BJ (cell line): ENCODE measurements around the gene LIG1. TPM values are rescaled to one million over a fixed set of nuclear protein-coding genes. Genes with fewer than 3 reads are reported as not detected.

Source experiments
- CTCF ChIA-PET: fragments of 350-600 bp; formaldehyde crosslinking; extraction: SDS; loops from one replicate; lab custom pipeline; 2021; ENCODE audit warnings: antibody characterized with exemption, inconsistent platforms; lab: Yijun Ruan, JAX
- POLR2A ChIA-PET: fragments of 300-600 bp; sonication (Branson Sonifier 250); formaldehyde crosslinking; extraction: SDS; loops from one replicate; lab custom pipeline; 2021; ENCODE audit warnings: antibody characterized with exemption; lab: Charles Lee
- DNase-seq: peaks from one replicate; pipeline ENCODE4 v3.0.0-alpha.2; 2011; ENCODE audit warnings: low read depth
- H3K27me3 ChIP-seq: 2 replicates; pipeline ENCODE4 v1.6.0; 2011; ENCODE audit warnings: low read length; ENCODE audit not compliant: control insufficient read depth, insufficient read depth
- H3K36me3 ChIP-seq: 2 replicates; pipeline ENCODE4 v1.5.1; 2011; ENCODE audit warnings: low read length; ENCODE audit not compliant: control insufficient read depth, insufficient read depth
- H3K4me3 ChIP-seq: 2 replicates; pipeline ENCODE4 v1.5.1; 2011; ENCODE audit warnings: low read depth, mild to moderate bottlenecking, control low read depth, low read length
- polyA plus RNA-seq: library from polyadenylated mRNA; depleted of rRNA; stranded (reverse); fragments of >200 nt; gene quantifications from 2 replicates; pipeline ENCODE4 v1.2.3, GENCODE V29; 2011
- TF ChIP-seq, protein P1 (sequence below): IDR thresholded peaks from 2 replicates; pipeline ENCODE4 v1.5.1; 2011; ENCODE audit warnings: low read depth, mild to moderate bottlenecking, control low read depth, inconsistent platforms, low read length, moderate library complexity; ENCODE audit not compliant: insufficient read depth

LIG1 gene
- polyA plus RNA-seq, 1 experiment: 19.5 TPM

GRCh38 chr19:48121066-48121465, 49.1 kb downstream of the LIG1 start:
- no peaks in the 10 kb centered on the region for H3K27me3 ChIP-seq
- H3K36me3 ChIP-seq: no peaks in the 10 kb centered on the region
- CTCF ChIA-PET: interaction anchor here (1.7 to 2.1 kb wide), 2 partner anchors 10 to 32 kb away, joined by 5 to 7 read pairs; partner anchors contain the start of gene PLA2G4C
- POLR2A ChIA-PET: no interaction called here
- DNase-seq: no peak
- no peak overlapping the region for H3K4me3 ChIP-seq
- TF ChIP-seq, protein P1, sequence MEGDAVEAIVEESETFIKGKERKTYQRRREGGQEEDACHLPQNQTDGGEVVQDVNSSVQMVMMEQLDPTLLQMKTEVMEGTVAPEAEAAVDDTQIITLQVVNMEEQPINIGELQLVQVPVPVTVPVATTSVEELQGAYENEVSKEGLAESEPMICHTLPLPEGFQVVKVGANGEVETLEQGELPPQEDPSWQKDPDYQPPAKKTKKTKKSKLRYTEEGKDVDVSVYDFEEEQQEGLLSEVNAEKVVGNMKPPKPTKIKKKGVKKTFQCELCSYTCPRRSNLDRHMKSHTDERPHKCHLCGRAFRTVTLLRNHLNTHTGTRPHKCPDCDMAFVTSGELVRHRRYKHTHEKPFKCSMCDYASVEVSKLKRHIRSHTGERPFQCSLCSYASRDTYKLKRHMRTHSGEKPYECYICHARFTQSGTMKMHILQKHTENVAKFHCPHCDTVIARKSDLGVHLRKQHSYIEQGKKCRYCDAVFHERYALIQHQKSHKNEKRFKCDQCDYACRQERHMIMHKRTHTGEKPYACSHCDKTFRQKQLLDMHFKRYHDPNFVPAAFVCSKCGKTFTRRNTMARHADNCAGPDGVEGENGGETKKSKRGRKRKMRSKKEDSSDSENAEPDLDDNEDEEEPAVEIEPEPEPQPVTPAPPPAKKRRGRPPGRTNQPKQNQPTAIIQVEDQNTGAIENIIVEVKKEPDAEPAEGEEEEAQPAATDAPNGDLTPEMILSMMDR: no peak

- DNase-seq: no peak
- POLR2A ChIA-PET: no interaction called here
- Histone ChIP-seq H3K36me3 (no peaks in the 10 kb centered on the region), H3K27me3 (no peaks in the 10 kb centered on the region), H3K4me3 (no peak overlapping the region)
- CTCF ChIA-PET: interaction anchor here (1.6 to 1.7 kb wide), 2 partner anchors 10 to 32 kb away, joined by 5 to 7 read pairs; partner anchors contain the start of gene PLA2G4C
- TF ChIP-seq, protein P1: no peak
These were observed 49.6 kb downstream of the LIG1 start for GRCh38 chr19:48120505-48120904.

- TF ChIP-seq, protein P1: no peak
- no peaks in the 10 kb centered on the region for H3K36me3 ChIP-seq
- no peak overlapping the region for H3K4me3 ChIP-seq
- DNase-seq: no peak
- POLR2A ChIA-PET: no interaction called here
- no peaks in the 10 kb centered on the region for H3K27me3 ChIP-seq
- CTCF ChIA-PET: no interaction called here
These were observed 52.0 kb downstream of the LIG1 start for GRCh38 chr19:48118131-48118517.

GRCh38 chr19:48117515-48118130, 52.5 kb downstream of the LIG1 start:
- POLR2A ChIA-PET: no interaction called here

DNA sequence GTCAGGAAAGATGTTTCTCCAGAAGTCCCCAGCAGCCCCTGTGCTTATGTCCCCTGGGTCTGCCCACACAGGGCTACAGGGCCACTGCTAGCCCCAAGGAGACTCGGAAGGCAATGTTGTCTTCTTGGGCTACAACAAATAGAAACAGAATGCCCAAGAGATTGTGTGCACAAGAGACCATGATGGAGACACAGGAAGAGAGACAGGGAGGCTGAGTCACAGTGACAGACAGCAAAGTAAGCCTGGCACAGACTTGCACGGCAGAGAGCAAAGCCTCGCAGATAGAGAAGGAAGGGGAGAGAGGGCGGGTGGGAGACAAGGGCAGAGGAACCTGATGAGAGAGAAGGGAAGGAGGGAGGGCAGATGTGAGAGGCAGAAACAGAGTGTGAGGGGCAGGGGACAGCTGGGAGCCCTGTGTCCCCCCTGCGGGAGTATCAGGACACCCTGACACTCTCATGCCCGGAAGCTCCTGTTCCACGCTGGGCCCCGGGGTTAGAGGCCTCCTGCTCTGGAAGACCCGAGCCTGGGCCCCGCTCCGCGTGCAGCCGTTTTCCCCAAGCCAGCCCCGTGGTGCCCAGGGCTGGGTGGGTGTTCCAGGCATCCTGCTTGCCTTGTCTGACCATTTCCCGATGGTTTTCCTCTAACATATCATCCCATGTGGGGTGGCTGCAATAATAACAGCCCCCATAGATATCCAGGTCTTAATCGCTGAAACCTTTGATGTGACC, 56.8 kb downstream of the LIG1 start:
- H3K27me3 ChIP-seq: no peaks in the 10 kb centered on the region
- DNase-seq: no peak
- no peak overlapping the region for H3K4me3 ChIP-seq
- CTCF ChIA-PET: interaction anchor here (4.0 kb wide), 1 partner anchor 12 kb away, joined by 18 read pairs; no protein-coding TSS in a partner anchor
- POLR2A ChIA-PET: no interaction called here
- TF ChIP-seq, protein P1: no peak
- no peaks in the 10 kb centered on the region for H3K36me3 ChIP-seq

More at GRCh38 chr19:48117515-48118130, 52.5 kb downstream of the LIG1 start:
- Histone ChIP-seq H3K4me3 (no peak overlapping the region), H3K36me3 (no peaks in the 10 kb centered on the region), H3K27me3 (no peaks in the 10 kb centered on the region)
- DNase-seq: no peak
- TF ChIP-seq, protein P1: no peak
- CTCF ChIA-PET: no interaction called here
